22Rv1 (cell line): Measurements from ENCODE around the gene GNAL.

Experiments
- H3K27ac ChIP-seq: fragments of 450-650 bp; 2 replicates; pipeline ENCODE4 v1.5.1; 2017
- CTCF ChIP-seq: fragments of 450-650 bp; IDR thresholded peaks from 2 replicates; pipeline ENCODE4 v1.5.1; 2017; ENCODE audit warnings: mild to moderate bottlenecking
- ZFX ChIP-seq: fragments of 450-650 bp; IDR thresholded peaks from 2 replicates; pipeline ENCODE4 v1.6.1; 2017; ENCODE audit warnings: antibody characterized with exemption, borderline replicate concordance

Gene GNAL

GRCh38 chr18:11664286-11664685 lies 24.8 kb upstream of the GNAL start:
- TF ChIP-seq CTCF, result no peak
- no peak for TF ChIP-seq ZFX
- no peak overlapping the region for H3K27ac ChIP-seq

GRCh38 chr18:11665146-11665545 lies 23.9 kb upstream of the GNAL start:
- no peak for TF ChIP-seq ZFX
- TF ChIP-seq CTCF, result no peak
- H3K27ac ChIP-seq, result no peak overlapping the region

- H3K27ac ChIP-seq, result no peak overlapping the region
- no peak for TF ChIP-seq CTCF
- TF ChIP-seq ZFX, result no peak
Measured at GRCh38 chr18:11665587-11665986, 23.5 kb upstream of the GNAL start.

GRCh38 chr18:11666176-11666575 lies 22.9 kb upstream of the GNAL start:
- H3K27ac ChIP-seq, result no peak overlapping the region
- no peak for TF ChIP-seq CTCF
- TF ChIP-seq ZFX, result no peak

GRCh38 chr18:11666831-11667230 lies 22.2 kb upstream of the GNAL start:
- H3K27ac ChIP-seq, result no peak overlapping the region
- no peak for TF ChIP-seq ZFX

GRCh38 chr18:11667578-11667977 lies 21.5 kb upstream of the GNAL start:
- TF ChIP-seq CTCF (no peak), ZFX (no peak)
- H3K27ac ChIP-seq, result no peak overlapping the region

GRCh38 chr18:11668441-11669169 lies 20.5 kb upstream of the GNAL start:
- H3K27ac ChIP-seq, result no peak overlapping the region
- no peak for TF ChIP-seq ZFX
- no peak for TF ChIP-seq CTCF
